WTC11 (cell line): ENCODE measurements around the gene CBFB. TPM values are rescaled to one million over a fixed set of nuclear protein-coding genes. Genes with fewer than 3 reads are reported as not detected.

Experiments used
- ATAC-seq: fragments of 200-7000 bp; cut with Tn5 transposase; 2 replicates; pipeline ENCODE4 v1.10.0; 2021; ENCODE audit warnings: mild to moderate bottlenecking, moderate library complexity
- CTCF ChIA-PET: fragments of 300-600 bp; sonication (Branson Sonifier 250); formaldehyde crosslinking; loops from one replicate; lab custom pipeline; 2021; ENCODE audit warnings: antibody characterized with exemption; lab: Charles Lee
- POLR2A ChIA-PET: fragments of 350-600 bp; sonication (Branson Sonifier 250); formaldehyde crosslinking; loops from one replicate; lab custom pipeline; 2021; ENCODE audit warnings: antibody characterized with exemption; lab: Charles Lee
- DNase-seq: peaks from one replicate; pipeline ENCODE4 v3.0.0; 2021; ENCODE audit warnings: low spot score
- H3K27ac Mint-ChIP-seq: 2 replicates; pipeline ENCODE4 v1.8.0; 2021; ENCODE audit warnings: mixed read lengths
- H3K27me3 Mint-ChIP-seq: 2 replicates; pipeline ENCODE4 v1.8.0; 2021; ENCODE audit warnings: low read depth, mild to moderate bottlenecking, moderate library complexity, mixed read lengths
- H3K36me3 Mint-ChIP-seq: 2 replicates; pipeline ENCODE4 v1.8.0; 2021; ENCODE audit warnings: mixed read lengths
- H3K4me1 Mint-ChIP-seq: 2 replicates; pipeline ENCODE4 v1.8.0; 2022; ENCODE audit warnings: mixed read lengths
- H3K4me3 Mint-ChIP-seq: 2 replicates; pipeline ENCODE4 v1.8.0; 2021; ENCODE audit warnings: mild to moderate bottlenecking, moderate library complexity, mixed read lengths
- H3K9me3 Mint-ChIP-seq: 2 replicates; pipeline ENCODE4 v1.8.0; 2021; ENCODE audit warnings: mixed read lengths
- AFF4 ChIP-seq: sonication (generic); formaldehyde crosslinking; IDR thresholded peaks from 2 replicates; pipeline ENCODE4 v1.8.1; 2023; ENCODE audit warnings: mild to moderate bottlenecking, missing genetic modification reagents, borderline replicate concordance
- ATF3 ChIP-seq: sonication (generic); formaldehyde crosslinking; conservative IDR thresholded peaks from 2 replicates; pipeline ENCODE4 v1.8.1; 2022; ENCODE audit warnings: mild to moderate bottlenecking, missing genetic modification reagents
- CBFB ChIP-seq: sonication (generic); formaldehyde crosslinking; IDR thresholded peaks from 2 replicates; pipeline ENCODE4 v1.8.1; 2022; ENCODE audit warnings: mild to moderate bottlenecking, low read depth, missing genetic modification reagents
- EMX1 ChIP-seq: fragments of 250-450 bp; sonication (Bioruptor Pico); IDR thresholded peaks from 2 replicates; pipeline ENCODE4 v1.8.0; 2021; ENCODE audit warnings: mild to moderate bottlenecking
- ERG ChIP-seq: fragments of 250-450 bp; sonication (Bioruptor Pico); IDR thresholded peaks from 2 replicates; pipeline ENCODE4 v1.8.0; 2021; ENCODE audit warnings: mild to moderate bottlenecking
- FOXJ3 ChIP-seq: sonication (generic); formaldehyde crosslinking; IDR thresholded peaks from 2 replicates; pipeline ENCODE4 v1.9.0; 2021; ENCODE audit warnings: missing genetic modification reagents, mild to moderate bottlenecking, borderline replicate concordance
- HMGXB4 ChIP-seq: sonication (generic); formaldehyde crosslinking; IDR thresholded peaks from 2 replicates; pipeline ENCODE4 v1.8.1; 2023; ENCODE audit warnings: mild to moderate bottlenecking, moderate library complexity, missing genetic modification reagents
- MAX ChIP-seq: sonication (generic); formaldehyde crosslinking; IDR thresholded peaks from 2 replicates; pipeline ENCODE4 v1.8.0; 2022; ENCODE audit warnings: mild to moderate bottlenecking, missing genetic modification reagents
- PREB ChIP-seq: sonication (generic); formaldehyde crosslinking; IDR thresholded peaks from 2 replicates; pipeline ENCODE4 v1.8.1; 2022; ENCODE audit warnings: mild to moderate bottlenecking, missing genetic modification reagents, moderate library complexity, borderline replicate concordance
- PRRX2 ChIP-seq: fragments of 250-450 bp; sonication (Bioruptor Pico); IDR thresholded peaks from 2 replicates; pipeline ENCODE4 v1.8.0; 2021; ENCODE audit warnings: mild to moderate bottlenecking
- ZSCAN18 ChIP-seq: fragments of 250-450 bp; sonication (Bioruptor Pico); IDR thresholded peaks from 2 replicates; pipeline ENCODE4 v2.1.2; 2022; ENCODE audit warnings: mild to moderate bottlenecking, moderate library complexity
- total RNA-seq: library from RNA; stranded (reverse); gene quantifications from 3 replicates; pipeline ENCODE4 v1.2.3, GENCODE V29; 2021

CBFB gene
- total RNA-seq, 1 experiment from 2014 or later = 36.9 TPM

- TF ChIP-seq MAX (CRISPR knock-in tag) (no peak), ATF3 (CRISPR knock-in tag) (no peak)
- TF ChIP-seq, all 79 proteins: peak for 0
Measured at GRCh38 chr16:67105246-67105645, 76.3 kb downstream of the CBFB start (continued).

- ATAC-seq = no peak
- H3K9me3 Mint-ChIP-seq = 0 out of 2 replicates have a peak, but pooled peaks cover 3% of the 10 kb centered on the region
- CTCF ChIA-PET = interaction anchor here (0.7 to 2.7 kb wide), 4 partner anchors 45 to 88 kb away, joined by 3 to 15 read pairs (median 4); partner anchors contain the start of gene B3GNT9
Measured at GRCh38 chr16:67105881-67106280, 76.9 kb downstream of the CBFB start.

More at GRCh38 chr16:67105881-67106280, 76.9 kb downstream of the CBFB start:
- H3K27ac Mint-ChIP-seq = no peak overlapping the region
- POLR2A ChIA-PET = interaction anchor here (0.7 kb wide), 1 partner anchor 42 kb away, joined by 3 read pairs; no protein-coding TSS in a partner anchor
- H3K4me3 Mint-ChIP-seq = no peak overlapping the region
- TF ChIP-seq EMX1 = no peak
- no peak for TF ChIP-seq ZSCAN18 (CRISPR knock-in tag)
- TF ChIP-seq FOXJ3 (CRISPR knock-in tag) = no peak
- no peak for TF ChIP-seq PRRX2 (CRISPR knock-in tag)
- TF ChIP-seq AFF4 (CRISPR knock-in tag) = no peak
- no peak for TF ChIP-seq CBFB (CRISPR knock-in tag)
- TF ChIP-seq PREB (CRISPR knock-in tag) = no peak
- TF ChIP-seq ERG (CRISPR knock-in tag) = no peak
- no peak for TF ChIP-seq HMGXB4 (CRISPR knock-in tag)
- DNase-seq = no peak
- peaks cover 5% of the 10 kb centered on the region; the same call in 1 of the 2 replicates for H3K27me3 Mint-ChIP-seq
- peaks cover 10% of the 10 kb centered on the region; the same call in 1 of the 2 replicates for H3K4me1 Mint-ChIP-seq
- no peaks in the 10 kb centered on the region for H3K36me3 Mint-ChIP-seq
